Mucosa of descending colon (tissue), 3 donors: ENCODE results near the gene AMBRA1. TPM values are rescaled to one million over a fixed set of nuclear protein-coding genes. Genes with fewer than 3 reads are reported as not detected.

ENCODE experiments used
- ATAC-seq: fragments of 200-7000 bp; cut with Tn5 transposase; one replicate; pipeline ENCODE4 v1.9.1; 2020; ENCODE audit warnings: mild to moderate bottlenecking, moderate library complexity
- DNase-seq, 3 donors: peaks; one replicate each; pipeline ENCODE4 v3.0.0-alpha.2; 2020
- H3K36me3 ChIP-seq: fragments of 200-600 bp; one replicate; pipeline ENCODE4 v1.8.0; 2021; ENCODE audit warnings: low read depth, mild to moderate bottlenecking
- H3K4me1 ChIP-seq: fragments of 200-600 bp; one replicate; pipeline ENCODE4 v1.8.0; 2021; ENCODE audit warnings: low read depth, mild to moderate bottlenecking
- H3K4me3 ChIP-seq: fragments of 200-600 bp; one replicate; pipeline ENCODE4 v1.8.0; 2021; ENCODE audit warnings: mild to moderate bottlenecking
- H3K9me3 ChIP-seq: fragments of 200-600 bp; one replicate; pipeline ENCODE4 v1.8.0; 2021; ENCODE audit warnings: mild to moderate bottlenecking
- CTCF ChIP-seq: fragments of 200-600 bp; IDR thresholded peaks from one replicate; pipeline ENCODE4 v1.8.0; 2022; ENCODE audit warnings: antibody characterized with exemption, mild to moderate bottlenecking
- intact Hi-C, 2 donors: fragments of 100-400 bp; cut with DNase I in 1 of 2; cut with micrococcal nuclease in 1 of 2; formaldehyde crosslinking; loops; one replicate each; pipeline versions ENCODE4 v1.11.0 to v1.11.1; 2022; cut with DNase I, micrococcal nuclease
- total RNA-seq, 3 donors: library from RNA; stranded (reverse); fragmentation: NEBNext Ultra II Directional in 2 of 3; extraction: Animal tissue kit (Norgen Biotek cat#: 25700) in 2 of 3; gene quantifications; one replicate each; pipeline versions ENCODE4 v1.2.1 to v1.2.4, GENCODE V29; 2021 to 2023
- donor health status: DM: no; HTN: no; CAD: no; lungs with moderate emphysema.
- donor health status: DM: no; HTN: no; CAD: no.
- donor health status: DM: no; HTN: yes; CAD: no.

The AMBRA1 gene
- total RNA-seq, 3 donors from 2014 or later, result 42.0 to 46.7 (median 45.2) TPM

GRCh38 chr11:46640036-46640788 lies 46.4 kb upstream of the AMBRA1 start:
- ATAC-seq (no peak), DNase-seq (no peak)
- H3K4me3 ChIP-seq, result no peak overlapping the region
- no peaks in the 10 kb centered on the region for H3K9me3 ChIP-seq
- intact Hi-C loops, result no loop called here
- H3K4me1 ChIP-seq, result no peaks in the 10 kb centered on the region
- H3K36me3 ChIP-seq, result no peaks in the 10 kb centered on the region
- no peak for TF ChIP-seq CTCF

DNA sequence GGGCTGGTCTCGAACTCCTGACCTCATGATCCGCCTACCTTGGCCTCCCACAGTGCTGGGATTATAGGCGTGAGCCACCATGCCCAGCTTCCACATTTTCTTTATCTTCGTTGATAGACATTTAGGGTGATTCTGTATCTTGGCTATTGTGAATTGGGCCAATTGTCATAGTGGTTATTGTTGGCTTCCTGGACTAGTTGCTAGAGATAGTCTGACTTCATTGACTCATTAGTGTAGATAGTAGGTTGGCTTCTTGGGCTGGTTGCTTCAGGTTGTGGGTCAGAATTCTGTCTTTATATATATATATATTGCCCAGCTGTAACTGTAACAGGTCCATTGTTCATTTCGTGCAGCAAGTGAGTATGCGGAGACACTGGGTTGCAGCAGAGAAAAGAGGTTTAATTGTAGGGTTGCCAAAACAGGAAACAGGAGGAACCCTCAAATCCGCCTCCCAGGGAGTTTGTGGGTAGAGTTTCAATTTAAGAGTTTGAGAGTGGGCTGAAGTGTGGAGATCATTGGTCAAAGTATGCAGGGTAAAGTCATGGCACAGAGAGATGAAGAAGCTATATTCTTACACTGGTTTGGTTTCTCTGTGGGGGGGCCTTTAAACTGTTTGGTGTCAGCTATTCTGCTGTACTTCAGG lies 45.5 kb upstream of the AMBRA1 start:
- intact Hi-C loops, result no loop called here
- ATAC-seq, result no peak
- no peak for TF ChIP-seq CTCF
- Histone ChIP-seq H3K4me1 (no peaks in the 10 kb centered on the region), H3K9me3 (no peaks in the 10 kb centered on the region), H3K4me3 (no peak overlapping the region), H3K36me3 (no peaks in the 10 kb centered on the region)
- no peak for DNase-seq

- no peak for TF ChIP-seq CTCF
- H3K9me3 ChIP-seq, result no peaks in the 10 kb centered on the region
- ATAC-seq (no peak), DNase-seq (no peak)
- no peaks in the 10 kb centered on the region for H3K36me3 ChIP-seq
- H3K4me3 ChIP-seq, result no peak overlapping the region
- intact Hi-C loops, result no loop called here
- H3K4me1 ChIP-seq, result no peaks in the 10 kb centered on the region
Measured at GRCh38 chr11:46637546-46637945, 43.7 kb upstream of the AMBRA1 start.

- Histone ChIP-seq H3K36me3 (no peaks in the 10 kb centered on the region), H3K9me3 (no peaks in the 10 kb centered on the region), H3K4me1 (no peaks in the 10 kb centered on the region), H3K4me3 (no peak overlapping the region)
- intact Hi-C loops, result no loop called here
- ATAC-seq (no peak), DNase-seq (no peak)
- TF ChIP-seq CTCF, result no peak
Measured at GRCh38 chr11:46635557-46636139, 41.8 kb upstream of the AMBRA1 start.

- DNase-seq (no peak), ATAC-seq (no peak)
- H3K9me3 ChIP-seq, result no peaks in the 10 kb centered on the region
- intact Hi-C loops, result no loop called here
- no peaks in the 10 kb centered on the region for H3K4me1 ChIP-seq
- TF ChIP-seq CTCF, result no peak
- no peaks in the 10 kb centered on the region for H3K36me3 ChIP-seq
- no peak overlapping the region for H3K4me3 ChIP-seq
Measured at GRCh38 chr11:46633291-46634217, 39.7 kb upstream of the AMBRA1 start.
